22Rv1 (cell line): Measurements from ENCODE around the gene STK17A.

ENCODE experiments used
- CTCF ChIP-seq: fragments of 450-650 bp; IDR thresholded peaks from 2 replicates; pipeline ENCODE4 v1.5.1; 2017; ENCODE audit warnings: mild to moderate bottlenecking
- ZFX ChIP-seq: fragments of 450-650 bp; IDR thresholded peaks from 2 replicates; pipeline ENCODE4 v1.6.1; 2017; ENCODE audit warnings: antibody characterized with exemption, borderline replicate concordance

DNA sequence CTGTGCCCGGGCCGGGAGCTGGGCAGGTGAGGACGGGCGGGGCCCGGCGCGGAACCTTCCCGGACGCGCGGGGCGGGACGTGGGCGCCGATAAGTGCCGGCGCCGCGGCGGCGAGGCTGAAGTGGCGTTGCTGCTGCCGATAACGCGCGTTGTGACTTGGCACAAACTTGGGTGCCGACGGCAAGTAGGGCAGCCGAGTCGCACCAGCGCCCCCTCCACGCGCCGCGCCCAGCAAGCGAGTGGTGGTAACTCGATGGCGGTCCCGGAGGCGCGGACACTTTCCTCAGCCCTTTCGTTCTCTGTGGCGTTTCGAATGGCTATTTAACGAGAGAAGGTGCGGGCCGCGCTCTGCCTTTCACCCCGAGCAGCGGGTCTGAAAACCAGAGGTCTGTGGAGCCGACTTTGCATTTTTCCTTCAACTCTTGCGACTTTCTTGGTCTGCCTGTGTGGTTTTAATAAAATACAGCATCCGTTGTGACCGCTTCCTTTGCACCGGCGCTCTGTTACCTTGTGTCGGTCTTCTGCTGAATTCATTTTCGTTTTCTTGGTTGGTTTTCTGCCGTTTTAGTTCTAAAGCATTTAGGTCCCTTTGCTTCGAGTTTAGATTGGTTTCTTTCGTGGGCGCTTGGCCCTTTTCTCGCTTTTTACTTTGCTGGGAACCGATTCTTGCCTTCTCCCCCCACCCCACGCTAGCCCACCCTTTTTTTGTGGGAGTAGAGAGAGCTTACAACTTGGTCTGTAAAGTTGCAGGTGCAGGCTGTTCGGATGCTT, 701 bp downstream of the STK17A start:
- no peak for TF ChIP-seq CTCF
- no peak for TF ChIP-seq ZFX
